ENCODE data around the gene GAL3ST3.

- no peak for TF ChIP-seq CTCF (IDR thresholded peaks at IDR 0.05; ENCODE audit: insufficient read depth, low read depth, low read length)
- TF ChIP-seq EZH2 (IDR thresholded peaks at IDR 0.05; ENCODE audit: insufficient read depth, low read length) = no peak
These were observed 3.1 kb upstream of the GAL3ST3 start, which contains the start of gene SF3B2 for GRCh38 chr11:66051766-66052663.
